ENCODE measurements around the gene SWAP70.

SWAP70 gene

GRCh38 chr11:9732453-9732852 lies 68.6 kb downstream of the SWAP70 start:
- H3K4me3 Mint-ChIP-seq: no peak overlapping the region
- H3K27ac Mint-ChIP-seq: no peak overlapping the region
- no peak for TF ChIP-seq CTCF (IDR thresholded peaks at IDR 0.05; ENCODE audit: unreplicated experiment in 3 of 3)
- no peaks in the 10 kb centered on the region for H3K4me1 Mint-ChIP-seq
- H3K36me3 Mint-ChIP-seq (ENCODE audit: low read depth): peaks cover 75% of the 10 kb centered on the region
- H3K9me3 Mint-ChIP-seq: peaks cover 18% of the 10 kb centered on the region
- H3K27me3 Mint-ChIP-seq (ENCODE audit: low read depth): no peaks in the 10 kb centered on the region

- peaks cover 18% of the 10 kb centered on the region for H3K9me3 Mint-ChIP-seq
Measured at GRCh38 chr11:9733212-9733611, 69.3 kb downstream of the SWAP70 start.

GRCh38 chr11:9735236-9735635 lies 71.4 kb downstream of the SWAP70 start:
- H3K4me3 Mint-ChIP-seq: no peak overlapping the region
- peaks cover 12% of the 10 kb centered on the region for H3K4me1 Mint-ChIP-seq
- TF ChIP-seq CTCF (IDR thresholded peaks at IDR 0.05; ENCODE audit: unreplicated experiment in 3 of 3): no peak
- H3K9me3 Mint-ChIP-seq: peaks cover 18% of the 10 kb centered on the region
- peaks cover 80% of the 10 kb centered on the region for H3K36me3 Mint-ChIP-seq (ENCODE audit: low read depth)
- no peak overlapping the region for H3K27ac Mint-ChIP-seq
- no peaks in the 10 kb centered on the region for H3K27me3 Mint-ChIP-seq (ENCODE audit: low read depth)

More at GRCh38 chr11:9733212-9733611, 69.3 kb downstream of the SWAP70 start:
- Mint-ChIP-seq H3K27ac (no peak overlapping the region), H3K4me3 (no peak overlapping the region), H3K4me1 (no peaks in the 10 kb centered on the region), H3K36me3 (ENCODE audit: low read depth) (peaks cover 74% of the 10 kb centered on the region), H3K27me3 (ENCODE audit: low read depth) (no peaks in the 10 kb centered on the region)
- TF ChIP-seq CTCF (IDR thresholded peaks at IDR 0.05; ENCODE audit: unreplicated experiment in 3 of 3): no peak

GRCh38 chr11:9735919-9736318 lies 72.0 kb downstream of the SWAP70 start:
- Mint-ChIP-seq H3K4me1 (peaks cover 12% of the 10 kb centered on the region), H3K9me3 (peaks cover 18% of the 10 kb centered on the region), H3K27ac (no peak overlapping the region), H3K27me3 (ENCODE audit: low read depth) (no peaks in the 10 kb centered on the region), H3K36me3 (ENCODE audit: low read depth) (peaks cover 84% of the 10 kb centered on the region), H3K4me3 (no peak overlapping the region)
- TF ChIP-seq CTCF (IDR thresholded peaks at IDR 0.05; ENCODE audit: unreplicated experiment in 3 of 3): no peak

- Mint-ChIP-seq H3K36me3 (ENCODE audit: low read depth) (peaks cover 83% of the 10 kb centered on the region), H3K4me3 (no peak overlapping the region), H3K27me3 (ENCODE audit: low read depth) (no peaks in the 10 kb centered on the region), H3K9me3 (peaks cover 18% of the 10 kb centered on the region), H3K4me1 (peaks cover 12% of the 10 kb centered on the region), H3K27ac (no peak overlapping the region)
- no peak for TF ChIP-seq CTCF (IDR thresholded peaks at IDR 0.05; ENCODE audit: unreplicated experiment in 3 of 3)
Measured at GRCh38 chr11:9736365-9736764, 72.5 kb downstream of the SWAP70 start.

GRCh38 chr11:9738116-9738515 lies 74.2 kb downstream of the SWAP70 start:
- H3K27ac Mint-ChIP-seq: no peak overlapping the region
- peaks cover 18% of the 10 kb centered on the region for H3K9me3 Mint-ChIP-seq
- H3K4me3 Mint-ChIP-seq: no peak overlapping the region
- H3K36me3 Mint-ChIP-seq (ENCODE audit: low read depth): peaks cover 76% of the 10 kb centered on the region
- H3K4me1 Mint-ChIP-seq: peaks cover 12% of the 10 kb centered on the region
- no peak for TF ChIP-seq CTCF (IDR thresholded peaks at IDR 0.05; ENCODE audit: unreplicated experiment in 3 of 3)
- H3K27me3 Mint-ChIP-seq (ENCODE audit: low read depth): no peaks in the 10 kb centered on the region

Data from nephron (organoid).